Colonic mucosa (tissue), 4 donors: ENCODE results near the gene UNC13A. TPM values are rescaled to one million over a fixed set of nuclear protein-coding genes. Genes with fewer than 3 reads are reported as not detected.
"Not testable (repeated sequence)": the region's sequence is repeated elsewhere in the genome, so short reads cannot be mapped to it uniquely, and the experiment has no call there.

Experiments
- DNase-seq: peaks from one replicate; pipeline ENCODE4 v3.0.0-alpha.2; 2020
- H3K27ac ChIP-seq: fragments of 200-600 bp; one replicate; pipeline ENCODE4 v1.8.0; 2021
- H3K27me3 ChIP-seq: fragments of 200-600 bp; one replicate; pipeline ENCODE4 v1.8.0; 2021
- H3K36me3 ChIP-seq: fragments of 200-600 bp; one replicate; pipeline ENCODE4 v1.8.0; 2021
- H3K4me1 ChIP-seq: fragments of 200-600 bp; one replicate; pipeline ENCODE4 v1.8.0; 2021; ENCODE audit warnings: mild to moderate bottlenecking
- H3K4me3 ChIP-seq: fragments of 200-600 bp; one replicate; pipeline ENCODE4 v1.8.0; 2021
- H3K9ac ChIP-seq, 2 donors: one replicate each; pipeline ENCODE4 v1.7.0; 2013; ENCODE audit warnings: control low read depth in 2 of 2, low read depth in 2 of 2, low read length in 2 of 2
- H3K9me3 ChIP-seq: fragments of 200-600 bp; one replicate; pipeline ENCODE4 v1.8.0; 2021
- CTCF ChIP-seq: fragments of 200-600 bp; IDR thresholded peaks from one replicate; pipeline ENCODE4 v1.8.0; 2022; ENCODE audit warnings: antibody characterized with exemption, mild to moderate bottlenecking
- intact Hi-C: fragments of 100-400 bp; cut with DNase I; formaldehyde crosslinking; loops from one replicate; pipeline ENCODE4 v1.14.1; 2022
- total RNA-seq, 2 donors: library from RNA; stranded (reverse); fragmentation: NEBNext Ultra II Directional in 1 of 2; extraction: Animal tissue kit (Norgen Biotek cat#: 25700) in 1 of 2; gene quantifications; one replicate each; pipeline ENCODE4 v1.2.1, GENCODE V29; 2021
- donor health status: healthy.
- donor health status: DM: no; HTN: no; CAD: no.
- donor health status: DM: no; HTN: no; CAD: no.

UNC13A gene
- total RNA-seq, 2 donors from 2014 or later = 0.29 to 0.62 TPM

- intact Hi-C loops = no loop called here
- Histone ChIP-seq H3K27ac (peak within 1 kb of the TSS; percentile 89), H3K36me3 (no peaks in the 10 kb centered on the region), H3K4me3 (peak within 1 kb of the TSS; percentile 96), H3K9me3 (no peaks in the 10 kb centered on the region), H3K9ac (peak within 1 kb of the TSS; percentile 96 to 99), H3K4me1 (peaks cover 6% of the 10 kb centered on the region), H3K27me3 (no peaks in the 10 kb centered on the region)
- DNase-seq = peak; percentile 99
- no peak for TF ChIP-seq CTCF
Measured at GRCh38 chr19:17555480-17555928, 132.7 kb downstream of the UNC13A start, which contains the start of gene COLGALT1. COLGALT1 (plus strand) TSS chr19:17555649; CDS start chr19:17555714, 65 bp downstream.

- H3K4me1 ChIP-seq = peaks cover 6% of the 10 kb centered on the region
- no peaks in the 10 kb centered on the region for H3K9me3 ChIP-seq
- no peak overlapping the region for H3K27ac ChIP-seq
- no peaks in the 10 kb centered on the region for H3K36me3 ChIP-seq
- peak overlapping the region; percentile 96 for H3K4me3 ChIP-seq
- no peaks in the 10 kb centered on the region for H3K27me3 ChIP-seq
- intact Hi-C loops = no loop called here
- no peak for TF ChIP-seq CTCF
- no peak for DNase-seq
- H3K9ac ChIP-seq = peak overlapping the region in 1 of 2 donors; percentile 66
Measured at GRCh38 chr19:17554968-17555479, 133.1 kb downstream of the UNC13A start.

GRCh38 chr19:17553256-17553655 is 134.9 kb downstream of the UNC13A start:
- peak overlapping the region; percentile 37 for H3K27ac ChIP-seq
- H3K9me3 ChIP-seq = no peaks in the 10 kb centered on the region
- H3K9ac ChIP-seq = no peak overlapping the region
- no peaks in the 10 kb centered on the region for H3K27me3 ChIP-seq
- intact Hi-C loops = no loop called here
- no peak for TF ChIP-seq CTCF
- H3K4me1 ChIP-seq = peaks cover 6% of the 10 kb centered on the region
- peak; percentile 59 for DNase-seq
- no peak overlapping the region for H3K4me3 ChIP-seq
- H3K36me3 ChIP-seq = no peaks in the 10 kb centered on the region

- DNase-seq, H3K9me3 ChIP-seq, H3K9ac ChIP-seq, H3K27me3 ChIP-seq, intact Hi-C loops, H3K4me3 ChIP-seq, H3K36me3 ChIP-seq, H3K4me1 ChIP-seq: not testable (repeated sequence)
- peak overlapping the region; percentile 37 for H3K27ac ChIP-seq
Measured at GRCh38 chr19:17552735-17553134, 135.4 kb downstream of the UNC13A start.

Other genes with a start within 250 kb of the UNC13A start
- not detected for gene TMEM221, start 239.7 kb downstream of the UNC13A start, total RNA-seq
- not detected for gene NXNL1, start 227.4 kb downstream of the UNC13A start, total RNA-seq
- gene SLC27A1, start 217.8 kb downstream of the UNC13A start, total RNA-seq = 1 to 10 TPM; 4.2 to 5.1 TPM
- gene PGLS, start 176.7 kb downstream of the UNC13A start, total RNA-seq = 100 to 1,000 TPM in 1 of 2 donors, 10 to 100 TPM in 1; 93.0 to 114 TPM
- 10 to 100 TPM; 51.4 to 90.9 TPM for gene COLGALT1, start 132.7 kb downstream of the UNC13A start, total RNA-seq
- gene MAP1S, start 31.1 kb upstream of the UNC13A start, total RNA-seq = 10 to 100 TPM; 48.1 to 57.1 TPM
- 1 to 10 TPM; 3.9 to 9.2 TPM for gene FCHO1, start 63.1 kb upstream of the UNC13A start, total RNA-seq
- 100 to 1,000 TPM; 108 to 132 TPM for gene B3GNT3, start 106.8 kb upstream of the UNC13A start, total RNA-seq
- not detected for gene INSL3, start 133.2 kb upstream of the UNC13A start, total RNA-seq
- gene JAK3, start 159.6 kb upstream of the UNC13A start, total RNA-seq = 1 to 10 TPM; 3.1 to 4.0 TPM
- 1,000 to 10,000 TPM; 1,592 to 1,923 TPM for gene RPL18A, start 171.6 kb upstream of the UNC13A start, total RNA-seq
- not detected for gene SLC5A5, start 183.6 kb upstream of the UNC13A start, total RNA-seq
- gene CCDC124, start 244.7 kb upstream of the UNC13A start, total RNA-seq = 100 to 1,000 TPM in 1 of 2 donors, 10 to 100 TPM in 1; 45.2 to 122 TPM